ENCODE results near the gene HK1. TPM values are rescaled to one million over a fixed set of nuclear protein-coding genes. Genes with fewer than 3 reads are reported as not detected.
A peak's percentile ranks its signal among the peaks of the same experiment; 100 is the strongest.
"Not testable (repeated sequence)": the region's sequence is repeated elsewhere in the genome, so short reads cannot be mapped to it uniquely, and the experiment has no call there.

Gene HK1
- total RNA-seq, 1 donor from 2014 or later: 128 TPM

GRCh38 chr10:69332278-69333010, 54.1 kb downstream of the HK1 start:
- DNase-seq (ENCODE audit: low spot score in 2 of 2): no peak
- peak overlapping the region; percentile 90 to 91 for H3K27ac ChIP-seq
- intact Hi-C loops (cut with DNase I): loop anchor here (2.0 to 5.0 kb wide), 6 partner anchors 14 to 95 kb away; no protein-coding TSS in a partner anchor
- H3K4me3 ChIP-seq: peak overlapping the region in 1 of 2 donors; percentile 31
- TF ChIP-seq, protein P1, sequence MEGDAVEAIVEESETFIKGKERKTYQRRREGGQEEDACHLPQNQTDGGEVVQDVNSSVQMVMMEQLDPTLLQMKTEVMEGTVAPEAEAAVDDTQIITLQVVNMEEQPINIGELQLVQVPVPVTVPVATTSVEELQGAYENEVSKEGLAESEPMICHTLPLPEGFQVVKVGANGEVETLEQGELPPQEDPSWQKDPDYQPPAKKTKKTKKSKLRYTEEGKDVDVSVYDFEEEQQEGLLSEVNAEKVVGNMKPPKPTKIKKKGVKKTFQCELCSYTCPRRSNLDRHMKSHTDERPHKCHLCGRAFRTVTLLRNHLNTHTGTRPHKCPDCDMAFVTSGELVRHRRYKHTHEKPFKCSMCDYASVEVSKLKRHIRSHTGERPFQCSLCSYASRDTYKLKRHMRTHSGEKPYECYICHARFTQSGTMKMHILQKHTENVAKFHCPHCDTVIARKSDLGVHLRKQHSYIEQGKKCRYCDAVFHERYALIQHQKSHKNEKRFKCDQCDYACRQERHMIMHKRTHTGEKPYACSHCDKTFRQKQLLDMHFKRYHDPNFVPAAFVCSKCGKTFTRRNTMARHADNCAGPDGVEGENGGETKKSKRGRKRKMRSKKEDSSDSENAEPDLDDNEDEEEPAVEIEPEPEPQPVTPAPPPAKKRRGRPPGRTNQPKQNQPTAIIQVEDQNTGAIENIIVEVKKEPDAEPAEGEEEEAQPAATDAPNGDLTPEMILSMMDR (IDR thresholded peaks at IDR 0.05): no peak
- peaks cover 0 to 8% of the 10 kb centered on the region in 2 donors for H3K36me3 ChIP-seq
- no peaks in the 10 kb centered on the region for H3K27me3 ChIP-seq
- peaks cover 48 to 90% of the 10 kb centered on the region in 2 donors for H3K4me1 ChIP-seq
- no peaks in the 10 kb centered on the region for H3K9me3 ChIP-seq

GRCh38 chr10:69333205-69333604, 54.9 kb downstream of the HK1 start:
- H3K27me3 ChIP-seq: no peaks in the 10 kb centered on the region
- peaks cover 0 to 8% of the 10 kb centered on the region in 2 donors for H3K36me3 ChIP-seq
- H3K4me3 ChIP-seq: peak overlapping the region in 1 of 2 donors; percentile 31
- TF ChIP-seq, protein P1 (IDR thresholded peaks at IDR 0.05): peak; percentile 49 to 60 (median 60)
- intact Hi-C loops (cut with DNase I): loop anchor here (2.0 to 5.0 kb wide), 6 partner anchors 14 to 96 kb away; no protein-coding TSS in a partner anchor
- peak; percentile 37 to 90 for DNase-seq (ENCODE audit: low spot score in 2 of 2)
- H3K4me1 ChIP-seq: peaks cover 53 to 91% of the 10 kb centered on the region in 2 donors
- peak overlapping the region; percentile 90 to 91 for H3K27ac ChIP-seq
- H3K9me3 ChIP-seq: no peaks in the 10 kb centered on the region

GRCh38 chr10:69333865-69334301, 55.6 kb downstream of the HK1 start:
- intact Hi-C loops (cut with DNase I): loop anchor here (2.0 to 5.0 kb wide), 6 partner anchors 15 to 97 kb away; no protein-coding TSS in a partner anchor
- H3K4me1 ChIP-seq: peaks cover 56 to 89% of the 10 kb centered on the region in 2 donors
- H3K36me3 ChIP-seq; H3K27me3 ChIP-seq; DNase-seq (ENCODE audit: low spot score in 2 of 2); H3K9me3 ChIP-seq: not testable (repeated sequence)
- peak overlapping the region in 1 of 2 donors; percentile 39 for H3K4me3 ChIP-seq
- peak overlapping the region; percentile 90 to 91 for H3K27ac ChIP-seq

GRCh38 chr10:69334302-69335062, 56.2 kb downstream of the HK1 start:
- Histone ChIP-seq H3K4me1 (peaks cover 61 to 89% of the 10 kb centered on the region in 2 donors), H3K27ac (peak overlapping the region; percentile 90 to 91), H3K9me3 (no peaks in the 10 kb centered on the region), H3K36me3 (peaks cover 0 to 8% of the 10 kb centered on the region in 2 donors), H3K27me3 (no peaks in the 10 kb centered on the region), H3K4me3 (peak overlapping the region; percentile 26 to 39)
- intact Hi-C loops (cut with DNase I): loop anchor here (5.0 kb wide), 3 partner anchors 43 to 97 kb away; no protein-coding TSS in a partner anchor
- TF ChIP-seq, protein P1 (IDR thresholded peaks at IDR 0.05): no peak
- no peak for DNase-seq (ENCODE audit: low spot score in 2 of 2)

DNA sequence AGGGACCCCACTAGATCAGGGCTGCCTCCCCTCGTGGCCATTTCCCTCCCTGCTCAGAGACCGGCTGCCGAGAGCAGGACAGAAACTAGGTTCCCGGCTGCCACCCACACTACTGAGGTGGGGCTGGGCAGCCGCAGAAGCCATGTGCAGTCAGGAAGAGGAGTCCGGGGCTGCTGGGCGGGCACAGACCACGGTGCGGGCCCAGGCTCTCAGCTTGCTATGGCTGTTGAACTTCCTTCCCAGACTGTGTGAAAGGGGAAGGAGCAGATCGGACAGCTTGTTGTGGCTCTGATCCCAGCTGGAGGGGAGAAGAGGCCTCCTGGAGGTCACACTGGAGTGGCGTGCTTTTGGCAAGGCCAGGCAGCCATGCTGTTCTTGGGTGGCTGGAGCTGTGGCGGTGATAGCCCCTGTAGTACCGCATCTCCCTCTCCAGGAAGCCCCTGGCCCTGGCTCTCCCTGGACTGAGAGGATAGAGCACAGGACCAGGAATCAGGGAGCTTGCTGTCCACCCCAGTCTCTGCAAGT, 56.8 kb downstream of the HK1 start:
- Histone ChIP-seq H3K27ac (peak overlapping the region; percentile 90 to 91), H3K4me3 (peak overlapping the region; percentile 11 to 39), H3K4me1 (peaks cover 67 to 89% of the 10 kb centered on the region in 2 donors), H3K27me3 (no peaks in the 10 kb centered on the region), H3K36me3 (peaks cover 0 to 3% of the 10 kb centered on the region in 2 donors), H3K9me3 (no peaks in the 10 kb centered on the region)
- intact Hi-C loops (cut with DNase I): no loop called here
- TF ChIP-seq, protein P1 (IDR thresholded peaks at IDR 0.05): no peak
- DNase-seq (ENCODE audit: low spot score in 2 of 2): peak in 1 of 2 donors; percentile 79
